GM18873 (cell line): ENCODE measurements around the gene XRCC4.
A peak's percentile ranks its signal among the peaks of the same experiment; 100 is the strongest.
"Not testable (repeated sequence)": the region's sequence is repeated elsewhere in the genome, so short reads cannot be mapped to it uniquely, and the experiment has no call there.

Experiments
- ATAC-seq: cut with Tn5 transposase; IDR thresholded peaks from one replicate; pipeline ENCODE4 v1.9.1; 2021; ENCODE audit warnings: mild to moderate bottlenecking, moderate library complexity, moderate number of reproducible peaks; ENCODE audit not compliant: unreplicated experiment, low FRiP score

The XRCC4 gene

DNA sequence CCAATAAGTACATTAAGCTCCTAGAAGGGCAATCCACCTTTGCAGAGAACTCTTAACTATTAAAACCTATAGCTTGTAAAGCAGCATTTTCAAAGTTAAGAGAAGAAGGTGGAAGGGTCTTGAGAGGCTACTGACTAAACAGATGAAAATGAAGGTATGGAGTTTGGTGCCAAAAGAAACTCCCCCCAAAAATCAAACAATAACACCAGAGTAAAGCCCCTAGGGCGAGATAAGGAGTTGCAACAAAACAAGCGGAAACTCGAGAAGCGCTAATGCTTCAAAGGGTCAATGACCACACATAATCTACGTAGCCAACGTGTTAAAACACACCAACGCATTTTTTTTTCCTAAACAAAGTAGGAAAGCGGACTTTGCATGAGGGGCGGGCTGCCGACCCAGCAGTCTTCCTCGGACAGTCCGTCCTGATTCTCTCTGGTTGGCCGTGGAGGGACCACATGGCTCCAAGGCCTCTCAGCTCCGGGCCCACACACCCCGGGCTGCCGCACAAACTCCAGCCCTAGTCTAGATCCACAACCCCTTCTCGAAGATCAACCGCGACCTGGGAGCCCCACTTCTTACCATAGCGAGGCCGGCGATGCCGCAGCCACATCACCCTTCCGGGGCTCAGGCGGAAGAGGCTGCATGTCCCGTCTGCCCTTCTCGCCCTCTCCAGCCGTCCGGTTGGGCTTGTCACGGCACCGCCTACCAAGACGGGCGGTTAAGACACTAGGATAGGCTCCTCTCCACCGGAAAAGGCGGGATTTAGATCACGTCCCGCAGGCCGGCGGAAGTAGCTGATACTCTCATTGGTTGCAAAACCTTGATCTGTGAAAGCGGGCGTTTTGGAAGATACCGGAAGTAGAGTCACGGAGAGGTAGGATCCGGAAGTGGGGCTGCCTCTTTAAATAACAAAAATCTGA is at the start of gene XRCC4, which contains the start of gene TMEM167A:
Gene XRCC4 (plus strand): TSS at position 806 of the 920 bp plus-strand sequence. CDS start 27,373 bp downstream, outside the sequence.
Gene TMEM167A (minus strand): TSS at position 653 of the 920 bp plus-strand sequence. CDS start 71 bp downstream, at position 582.
- ATAC-seq: peak; percentile 98

DNA sequence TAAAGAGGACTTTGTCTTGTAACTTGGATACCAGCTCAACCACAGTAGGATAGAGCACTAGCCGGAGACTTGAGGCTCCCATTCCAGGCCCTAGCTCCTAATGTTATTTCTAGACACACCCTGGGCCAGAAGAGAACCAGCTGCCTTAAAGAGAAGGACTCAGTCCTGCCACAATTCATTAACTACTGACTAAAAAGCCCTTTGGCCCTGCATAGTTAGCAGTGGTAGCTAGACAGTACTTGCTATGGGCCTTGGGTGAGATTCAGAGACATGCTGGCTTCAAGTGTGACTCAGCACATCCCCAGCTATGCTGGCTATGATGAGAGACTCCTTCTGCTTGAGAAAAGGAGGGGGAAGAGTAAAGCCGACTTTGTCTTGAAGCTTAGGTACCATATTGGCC is 47.4 kb upstream of the XRCC4 start:
- ATAC-seq: no peak

DNA sequence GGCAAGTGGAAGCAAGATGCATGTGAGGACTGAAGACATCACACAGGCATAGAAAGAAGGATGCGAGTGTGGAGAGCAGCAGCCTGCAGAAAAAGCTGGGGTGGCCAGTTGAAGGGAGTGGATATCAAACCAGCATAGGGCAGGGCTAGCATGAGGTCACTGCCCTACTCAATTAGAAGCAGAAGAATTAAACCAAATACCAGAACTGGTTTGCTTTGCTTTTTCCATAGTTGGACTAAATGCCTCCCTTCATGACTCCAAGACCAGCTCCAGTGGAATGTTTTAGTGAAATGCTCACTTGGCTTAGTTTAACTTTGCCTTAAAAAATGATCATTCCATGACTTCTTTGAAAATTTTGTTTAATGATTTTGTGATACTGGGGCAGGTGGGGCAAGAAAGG is 46.0 kb upstream of the XRCC4 start:
- ATAC-seq: no peak

DNA sequence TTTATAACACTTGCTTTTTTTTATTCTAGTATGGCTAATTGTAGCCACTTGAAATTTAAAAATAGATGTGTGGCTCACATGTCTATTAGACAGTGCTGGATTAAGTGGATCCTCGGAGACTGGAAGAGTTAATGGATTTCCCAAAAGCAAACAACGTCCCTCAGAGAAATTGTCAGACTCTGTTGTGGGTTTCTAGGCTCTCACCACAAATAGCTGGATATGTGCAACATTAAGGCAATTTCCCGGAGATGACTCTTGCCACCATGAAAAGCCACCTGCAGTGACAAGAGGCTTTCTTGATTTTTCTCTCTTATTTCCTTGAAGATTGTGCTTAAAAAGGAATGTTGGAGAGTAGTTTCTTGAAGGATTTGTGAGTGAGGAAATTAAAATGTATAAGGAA is 43.3 kb upstream of the XRCC4 start:
- ATAC-seq: no peak

DNA sequence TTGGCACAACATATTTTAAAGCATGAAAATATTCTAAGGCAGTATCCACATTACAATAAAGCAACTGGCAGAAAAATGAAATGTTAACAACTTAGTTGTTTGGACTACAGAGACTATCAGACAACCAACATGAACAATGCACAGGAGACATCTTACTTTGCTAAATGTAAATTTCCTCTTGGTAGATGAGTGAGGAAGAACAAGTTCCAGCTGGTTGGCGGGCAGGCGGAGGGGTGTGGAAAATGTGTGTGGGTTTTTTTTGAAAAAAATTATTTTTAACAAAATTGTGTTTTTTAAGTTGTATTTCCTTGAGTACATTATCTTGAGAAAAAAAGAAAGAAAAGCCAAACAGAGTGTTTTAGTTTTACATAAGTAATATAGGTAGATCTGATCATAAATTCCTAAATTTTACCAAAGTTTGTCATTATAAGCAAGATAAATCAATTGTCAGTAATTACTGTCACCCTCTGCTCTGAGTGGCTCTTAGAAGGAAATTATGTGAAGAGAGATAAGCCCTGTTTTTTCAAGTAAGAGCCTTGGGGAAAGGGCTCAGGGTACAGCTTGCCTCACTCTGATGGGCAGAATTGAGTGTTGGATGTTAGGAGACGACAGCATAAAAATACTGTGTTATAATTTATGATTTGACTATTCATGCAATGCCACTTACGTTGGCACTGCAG is 42.7 kb upstream of the XRCC4 start:
- no peak for ATAC-seq

DNA sequence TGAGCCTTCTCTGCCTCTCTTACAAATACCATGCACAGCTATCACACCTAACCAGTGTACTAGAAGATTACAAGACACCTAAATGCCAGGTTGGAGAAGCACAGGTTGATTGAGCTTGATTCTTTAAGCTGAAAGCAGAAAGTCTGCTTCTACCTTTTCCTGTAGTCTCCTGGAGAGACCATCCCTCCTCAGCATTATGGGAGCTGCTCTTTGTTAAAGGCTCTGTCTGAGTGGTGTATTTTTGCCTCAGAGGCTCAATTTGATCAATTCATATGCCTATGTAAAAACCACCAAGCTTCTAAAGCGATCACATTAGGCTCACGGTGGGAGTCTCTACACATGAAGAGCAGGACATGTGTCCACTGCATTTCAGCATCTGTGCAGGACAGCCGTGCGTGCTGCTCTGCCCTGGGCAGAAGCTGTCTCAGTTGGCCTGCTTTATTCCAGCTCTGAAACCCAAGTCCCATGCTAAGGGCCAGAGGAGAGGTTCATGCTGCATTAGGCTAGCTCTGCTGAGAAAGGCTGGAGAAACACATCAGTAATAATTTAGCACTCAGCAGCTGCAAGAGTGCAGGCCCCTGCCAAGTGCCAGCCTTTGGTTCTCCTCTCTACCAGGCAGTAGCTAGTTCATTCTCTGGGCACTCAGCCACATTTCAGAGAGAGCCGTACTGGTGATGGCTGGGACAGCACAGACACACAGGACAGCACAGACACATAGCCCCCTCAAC is 41.8 kb upstream of the XRCC4 start:
- no peak for ATAC-seq

DNA sequence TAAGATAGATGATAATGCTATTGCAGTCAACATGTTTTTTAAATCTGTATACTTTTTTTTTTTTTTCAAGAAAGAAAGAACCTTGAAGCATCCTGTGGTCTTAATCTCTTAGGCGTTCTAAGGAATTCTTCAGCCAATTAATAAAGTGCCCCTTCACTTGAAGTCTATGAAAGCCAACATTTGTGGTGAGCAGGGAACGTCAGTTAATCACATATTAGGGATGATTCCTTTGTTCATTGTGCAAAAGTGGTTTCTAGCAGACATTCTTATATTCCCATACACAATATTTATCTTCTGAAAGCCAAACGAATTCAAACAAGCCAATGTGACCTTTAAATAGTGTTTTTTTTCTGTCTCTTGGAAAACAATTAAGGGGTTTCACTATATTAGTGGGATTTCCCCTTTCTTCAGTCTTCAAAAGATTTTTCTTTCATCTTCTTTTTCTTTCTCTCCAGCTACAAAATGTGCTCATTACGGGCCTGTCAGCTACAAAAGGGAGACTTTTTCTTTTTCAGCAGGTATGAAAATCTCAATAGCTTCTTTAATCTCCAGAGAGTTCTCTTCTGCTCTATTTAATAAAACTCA is 40.3 kb upstream of the XRCC4 start:
- no peak for ATAC-seq

DNA sequence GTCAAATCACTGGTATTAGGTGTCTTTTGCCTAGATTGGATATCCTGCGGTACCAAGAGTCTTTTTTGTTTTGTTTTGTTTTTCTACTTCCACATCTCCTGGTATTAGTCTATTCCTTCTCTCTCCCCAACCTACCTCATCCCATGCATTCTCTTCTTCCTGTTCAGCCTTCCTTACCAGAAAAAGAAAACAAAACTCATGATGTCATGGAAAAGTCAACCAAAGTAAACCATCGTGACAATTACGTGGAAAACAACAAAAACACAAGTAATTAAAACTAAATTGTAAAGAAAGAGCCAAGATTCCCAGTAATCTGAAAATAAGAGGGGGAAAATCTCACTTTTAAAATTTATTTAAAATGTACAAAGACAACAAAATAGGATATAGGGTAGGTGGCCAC is 38.4 kb upstream of the XRCC4 start:
- no peak for ATAC-seq

DNA sequence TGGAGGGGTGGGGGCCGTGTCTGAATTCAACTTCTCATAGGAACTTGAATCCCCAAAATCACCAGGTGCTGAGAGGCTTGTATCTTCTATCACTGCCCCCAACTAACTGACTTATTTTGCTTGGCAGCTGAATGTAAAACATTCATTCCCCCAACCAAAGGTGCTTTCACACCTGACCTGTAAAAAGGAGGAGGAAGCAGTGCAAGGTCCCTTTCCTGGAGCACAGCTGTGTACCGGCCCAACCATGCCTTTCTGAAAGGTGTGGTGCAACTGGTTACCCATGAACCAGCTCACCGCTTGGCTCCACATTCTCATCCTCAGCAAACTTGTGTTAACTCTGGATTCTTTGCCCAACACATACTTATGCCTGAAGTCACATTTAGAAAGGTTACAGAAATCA is 34.8 kb upstream of the XRCC4 start:
- ATAC-seq: no peak

DNA sequence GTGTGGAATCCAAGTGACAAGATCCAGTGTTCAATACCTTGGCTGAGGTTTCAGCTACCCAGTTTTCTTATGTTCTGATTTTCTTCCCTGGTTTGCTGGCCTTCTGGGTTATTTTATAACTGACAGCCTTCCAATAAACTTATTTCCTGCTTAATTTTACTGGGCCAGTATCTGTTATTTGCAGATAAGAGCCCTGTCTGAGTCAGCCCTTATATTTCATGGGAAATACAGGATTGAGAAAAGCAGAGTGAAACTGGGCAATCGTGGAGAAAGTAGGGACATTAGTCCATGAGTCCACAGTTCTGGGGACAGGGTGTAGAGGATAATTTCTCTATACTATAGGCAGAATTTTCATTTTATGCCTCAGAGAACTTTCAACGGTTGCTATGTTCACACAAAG is 32.4 kb upstream of the XRCC4 start:
- ATAC-seq: no peak

DNA sequence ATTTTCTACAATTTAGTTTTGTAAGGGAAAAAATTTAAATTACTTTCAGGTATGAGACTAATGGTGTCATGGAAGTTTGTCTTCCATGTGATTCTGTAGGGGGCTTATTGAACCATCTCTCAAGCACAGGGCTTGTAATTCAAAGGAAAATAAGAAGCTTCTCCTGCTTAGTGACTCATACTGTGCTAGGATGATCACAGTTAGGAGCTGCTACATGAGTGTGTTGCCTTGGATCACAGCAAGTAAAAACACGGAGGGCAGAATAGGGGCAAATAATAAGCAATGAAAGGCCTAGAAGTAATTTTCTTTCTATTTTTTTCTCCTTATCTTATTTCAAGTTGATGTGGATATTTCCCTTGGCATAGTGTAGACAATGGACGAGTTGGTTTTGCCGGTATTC is 29.1 kb upstream of the XRCC4 start:
- ATAC-seq: no peak

DNA sequence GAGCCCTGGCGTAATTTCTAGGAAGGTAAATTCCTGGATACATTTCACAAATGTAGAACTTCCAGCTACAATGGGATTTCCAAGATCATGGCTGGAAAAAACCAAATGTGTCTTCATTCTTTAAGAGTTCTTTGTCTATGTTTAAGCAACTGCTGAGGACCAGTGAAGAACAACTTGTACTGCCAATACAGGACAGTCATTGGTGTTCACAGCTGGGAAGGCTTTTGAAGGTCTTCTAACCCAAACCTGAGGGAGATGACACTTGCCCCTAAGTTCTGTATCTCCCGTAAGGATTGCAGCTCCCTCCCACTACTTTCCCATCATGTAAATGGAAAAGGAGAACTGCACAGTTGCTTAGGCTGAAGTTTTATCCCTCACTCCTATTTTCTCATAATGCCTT is 28.5 kb upstream of the XRCC4 start:
- ATAC-seq: no peak

DNA sequence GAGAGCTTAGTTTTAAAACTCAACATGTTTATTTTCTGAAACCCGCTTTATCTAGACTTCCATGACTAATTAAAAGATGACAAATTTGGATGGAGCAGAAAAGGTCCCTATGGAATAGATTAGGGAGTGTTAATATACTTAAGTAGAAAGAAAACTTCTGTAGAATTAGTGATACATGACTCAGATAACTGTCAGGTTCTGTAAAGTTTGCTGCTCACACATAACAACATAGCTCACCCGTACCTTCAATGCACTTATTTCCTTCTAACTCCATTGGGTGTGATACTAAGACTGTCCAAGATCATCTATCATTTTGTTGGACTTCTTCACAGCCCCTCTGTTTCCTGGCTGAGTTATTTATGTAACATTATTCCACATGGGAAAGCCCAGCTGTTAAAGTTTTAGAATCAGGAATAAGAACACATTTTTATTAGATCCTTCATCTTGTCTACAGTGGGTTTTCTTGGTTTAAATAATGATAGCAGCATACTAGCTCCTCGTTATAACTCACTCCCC is 27.9 kb upstream of the XRCC4 start:
- no peak for ATAC-seq

DNA sequence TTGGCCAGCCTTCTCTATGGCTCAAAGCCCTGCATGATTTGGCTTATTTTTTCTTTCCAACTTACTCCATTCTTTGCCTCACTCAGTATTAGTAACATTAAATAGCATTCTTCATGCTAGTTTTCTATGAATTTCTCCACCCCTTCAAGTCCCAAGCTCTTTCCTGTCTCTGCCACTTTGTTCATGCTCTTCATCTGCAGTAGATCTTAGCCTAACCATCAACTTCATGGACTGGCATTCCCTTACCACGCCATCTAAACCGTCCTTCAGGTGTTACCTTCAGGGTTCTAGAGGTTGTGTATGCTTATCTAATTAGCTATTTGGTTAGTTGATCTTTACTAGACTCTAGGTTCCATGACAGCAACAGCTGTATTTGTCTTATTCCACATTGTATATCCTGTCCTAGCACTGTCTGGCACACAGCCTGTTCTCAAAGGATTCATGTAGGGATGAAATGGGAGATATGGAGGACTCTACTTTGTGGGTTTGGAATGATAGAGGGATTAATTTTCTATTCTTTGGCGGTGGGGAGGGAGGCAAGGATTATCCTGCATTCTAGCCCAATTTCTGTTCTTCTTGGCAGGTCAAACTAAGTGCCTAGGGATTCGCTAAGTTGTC is 26.5 kb upstream of the XRCC4 start:
- no peak for ATAC-seq

DNA sequence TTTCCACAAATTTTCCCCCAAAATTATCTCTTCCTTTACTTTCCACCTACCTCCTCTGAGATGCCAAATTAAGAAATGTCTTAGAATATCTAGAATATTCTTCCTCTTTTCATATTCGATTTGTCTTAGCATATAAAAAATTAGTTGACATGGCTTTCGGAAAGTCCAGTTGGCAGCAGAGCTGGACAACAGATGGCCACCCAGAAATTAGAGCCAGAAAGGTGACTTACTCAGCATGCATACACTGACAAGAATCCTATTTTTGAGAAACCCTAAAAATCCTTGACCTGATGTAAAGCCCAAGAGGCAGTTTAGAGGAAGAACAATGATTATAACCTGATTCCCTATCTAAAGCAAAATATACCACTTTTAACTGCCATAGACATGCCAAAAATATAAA is 22.2 kb upstream of the XRCC4 start:
- no peak for ATAC-seq

DNA sequence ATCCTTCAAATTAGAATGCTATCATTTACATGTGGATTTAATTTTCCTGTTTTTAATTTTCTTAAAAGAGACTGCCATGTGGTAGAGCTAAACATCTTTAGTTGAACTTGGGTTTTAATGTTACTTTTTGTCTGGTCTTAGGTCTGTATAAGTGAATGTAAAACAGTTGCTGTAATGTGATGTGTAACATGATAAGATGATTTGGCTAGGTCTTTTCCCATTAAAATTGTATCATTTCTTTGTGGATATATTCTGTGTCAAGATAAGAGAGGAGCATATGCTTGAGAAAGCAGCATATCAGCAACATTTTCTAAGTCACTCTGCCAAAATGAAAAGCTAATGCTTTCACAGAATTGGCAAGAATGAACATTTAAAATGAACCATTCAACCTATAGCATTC is 18.6 kb upstream of the XRCC4 start:
- no peak for ATAC-seq

DNA sequence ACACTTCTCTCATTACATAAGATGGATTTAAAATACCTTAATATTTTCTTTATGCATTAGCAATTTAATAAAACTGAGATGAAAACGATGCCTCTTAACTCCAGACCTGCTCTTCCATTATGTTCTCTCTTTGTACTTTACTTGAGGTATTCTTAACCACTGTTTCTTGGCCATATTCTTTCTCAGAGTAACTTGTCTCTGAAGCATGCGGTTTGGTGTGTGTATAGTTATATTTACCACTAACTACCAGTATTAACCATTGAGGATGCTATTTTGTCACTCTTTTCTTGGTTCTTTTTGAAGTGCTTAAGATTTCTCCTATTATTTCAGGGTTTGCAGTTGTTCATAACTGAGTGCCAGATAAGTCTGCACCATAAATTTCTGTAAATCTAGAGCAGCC is 18.0 kb upstream of the XRCC4 start:
- no peak for ATAC-seq

DNA sequence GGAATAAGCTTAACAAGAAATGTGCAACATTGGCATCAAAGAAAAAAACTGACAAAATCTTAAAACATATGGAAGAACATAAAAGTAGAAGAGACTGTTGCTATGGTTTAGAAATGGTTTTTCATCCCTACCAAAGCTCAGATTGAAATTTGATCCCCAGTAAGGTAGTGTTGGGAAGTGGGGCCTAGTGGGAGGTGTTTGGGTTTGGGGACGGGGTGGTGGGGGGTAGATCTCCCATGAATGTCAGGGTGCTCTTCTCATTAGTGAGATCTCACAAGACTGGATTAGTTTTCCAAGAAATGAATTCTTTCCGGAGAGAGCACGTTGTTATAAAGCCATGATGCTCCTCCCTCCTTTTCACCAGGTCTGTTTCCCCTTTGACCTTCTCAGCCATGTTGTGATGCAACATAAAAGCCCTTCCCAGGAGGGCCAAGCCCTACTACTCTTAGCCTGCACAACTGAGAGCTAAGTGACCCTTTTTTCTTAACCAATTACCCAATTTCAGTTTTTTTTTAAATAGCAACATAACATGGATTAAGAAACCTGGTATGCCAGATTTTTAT is 10.7 kb upstream of the XRCC4 start:
- ATAC-seq: no peak

DNA sequence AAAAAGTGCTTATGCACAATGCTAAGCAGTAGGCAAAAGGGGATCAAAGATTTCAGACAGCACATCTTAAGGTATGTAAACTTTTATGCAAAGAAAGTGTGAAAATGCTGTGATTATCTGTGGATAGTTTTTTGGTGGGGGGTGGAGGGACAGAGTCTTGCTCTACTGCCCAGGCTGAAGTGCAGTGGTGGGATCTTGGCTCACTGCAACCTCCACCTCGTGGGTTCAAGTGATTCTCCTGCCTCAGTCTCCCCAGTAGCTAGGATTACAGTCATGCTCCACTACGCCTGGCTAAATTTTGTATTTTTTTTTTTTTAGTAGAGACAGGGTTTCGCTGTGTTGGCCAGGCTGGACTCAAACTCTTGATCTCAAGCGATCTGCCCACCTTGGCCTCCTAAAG is 10.0 kb upstream of the XRCC4 start:
- not testable (repeated sequence) for ATAC-seq
